ENCODE data around the gene CDH13. TPM values are rescaled to one million over a fixed set of nuclear protein-coding genes. Genes with fewer than 3 reads are reported as not detected.
A peak's percentile ranks its signal among the peaks of the same experiment; 100 is the strongest.

Gene CDH13
- polyA plus RNA-seq, 1 experiment: 113 TPM

DNA sequence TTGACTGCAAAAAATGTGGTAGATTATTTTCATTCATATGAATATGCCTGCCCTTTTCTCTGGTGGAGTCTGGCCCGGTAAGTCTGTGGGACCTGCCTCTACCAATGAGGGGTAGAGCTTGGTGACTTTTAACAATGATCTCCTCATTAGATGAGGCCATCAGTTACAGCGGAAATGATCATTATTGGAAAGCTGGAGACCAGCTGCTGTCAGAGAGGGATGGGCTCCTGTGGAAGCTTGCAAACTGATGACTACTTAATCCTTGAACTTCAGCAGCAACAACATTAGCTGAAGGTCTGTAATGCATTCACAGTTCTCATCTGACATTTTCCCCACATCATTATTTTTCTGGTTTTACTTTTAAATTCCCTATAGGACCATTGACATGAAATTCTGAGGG is 194.1 kb downstream of the CDH13 start:
- H3K27me3 ChIP-seq (ENCODE audit: control insufficient read depth, insufficient read depth, low read length): no peaks in the 10 kb centered on the region
- ChIA-PET CTCF (no interaction called here), POLR2A (no interaction called here)
- TF ChIP-seq, protein P1, sequence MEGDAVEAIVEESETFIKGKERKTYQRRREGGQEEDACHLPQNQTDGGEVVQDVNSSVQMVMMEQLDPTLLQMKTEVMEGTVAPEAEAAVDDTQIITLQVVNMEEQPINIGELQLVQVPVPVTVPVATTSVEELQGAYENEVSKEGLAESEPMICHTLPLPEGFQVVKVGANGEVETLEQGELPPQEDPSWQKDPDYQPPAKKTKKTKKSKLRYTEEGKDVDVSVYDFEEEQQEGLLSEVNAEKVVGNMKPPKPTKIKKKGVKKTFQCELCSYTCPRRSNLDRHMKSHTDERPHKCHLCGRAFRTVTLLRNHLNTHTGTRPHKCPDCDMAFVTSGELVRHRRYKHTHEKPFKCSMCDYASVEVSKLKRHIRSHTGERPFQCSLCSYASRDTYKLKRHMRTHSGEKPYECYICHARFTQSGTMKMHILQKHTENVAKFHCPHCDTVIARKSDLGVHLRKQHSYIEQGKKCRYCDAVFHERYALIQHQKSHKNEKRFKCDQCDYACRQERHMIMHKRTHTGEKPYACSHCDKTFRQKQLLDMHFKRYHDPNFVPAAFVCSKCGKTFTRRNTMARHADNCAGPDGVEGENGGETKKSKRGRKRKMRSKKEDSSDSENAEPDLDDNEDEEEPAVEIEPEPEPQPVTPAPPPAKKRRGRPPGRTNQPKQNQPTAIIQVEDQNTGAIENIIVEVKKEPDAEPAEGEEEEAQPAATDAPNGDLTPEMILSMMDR (IDR thresholded peaks at IDR 0.05; ENCODE audit: insufficient read depth, low read depth, low read length): no peak
- no peak for DNase-seq (ENCODE audit: low read depth)
- H3K36me3 ChIP-seq (ENCODE audit: control insufficient read depth, insufficient read depth, low read length): no peaks in the 10 kb centered on the region
- H3K4me3 ChIP-seq (ENCODE audit: low read depth, low read length): no peak overlapping the region

DNA sequence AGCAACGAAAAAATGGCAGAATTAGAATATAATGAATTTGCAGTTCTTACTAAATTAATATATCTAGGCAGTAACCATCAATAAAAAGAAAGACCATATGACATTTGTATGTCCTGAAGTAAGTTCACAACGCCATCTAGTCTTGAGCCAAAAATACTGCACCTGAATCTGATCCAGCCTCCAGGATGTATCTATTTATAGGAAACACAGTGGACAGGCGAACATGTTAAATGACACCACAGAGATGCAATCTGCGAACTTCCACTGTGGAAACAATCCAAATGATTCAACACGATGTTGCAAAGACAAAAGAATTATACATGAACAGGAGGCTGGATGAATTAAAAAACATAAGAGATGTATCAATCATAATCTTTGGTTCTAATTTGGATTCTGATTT is 197.6 kb downstream of the CDH13 start:
- no peak for DNase-seq (ENCODE audit: low read depth)
- ChIA-PET POLR2A (no interaction called here), CTCF (no interaction called here)
- TF ChIP-seq, protein P1 (IDR thresholded peaks at IDR 0.05; ENCODE audit: insufficient read depth, low read depth, low read length): no peak
- H3K4me3 ChIP-seq (ENCODE audit: low read depth, low read length): no peak overlapping the region
- H3K36me3 ChIP-seq (ENCODE audit: control insufficient read depth, insufficient read depth, low read length): no peaks in the 10 kb centered on the region
- no peaks in the 10 kb centered on the region for H3K27me3 ChIP-seq (ENCODE audit: control insufficient read depth, insufficient read depth, low read length)

DNA sequence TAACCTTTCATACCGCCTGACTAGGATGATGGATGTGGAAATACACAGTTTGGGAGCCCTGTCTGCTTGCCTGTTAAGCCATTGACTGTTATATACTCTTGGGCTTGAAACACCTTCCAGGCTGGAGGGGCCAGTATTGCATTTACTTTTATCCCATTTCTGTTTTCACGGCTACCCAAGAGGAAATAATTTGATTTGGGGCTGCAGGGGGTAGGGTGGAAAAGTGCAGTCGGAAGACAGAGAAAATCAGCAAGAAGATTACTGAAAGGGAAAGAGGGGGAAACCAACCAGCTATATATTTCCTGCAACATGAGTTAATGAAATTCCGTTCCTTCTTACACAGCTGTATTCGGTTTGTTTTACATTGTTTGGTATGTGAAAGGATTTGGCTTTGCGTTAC is 202.5 kb downstream of the CDH13 start:
- Histone ChIP-seq H3K27me3 (ENCODE audit: control insufficient read depth, insufficient read depth, low read length) (no peaks in the 10 kb centered on the region), H3K36me3 (ENCODE audit: control insufficient read depth, insufficient read depth, low read length) (no peaks in the 10 kb centered on the region), H3K4me3 (ENCODE audit: low read depth, low read length) (no peak overlapping the region)
- ChIA-PET CTCF (no interaction called here), POLR2A (no interaction called here)
- no peak for DNase-seq (ENCODE audit: low read depth)
- TF ChIP-seq, protein P1 (IDR thresholded peaks at IDR 0.05; ENCODE audit: insufficient read depth, low read depth, low read length): no peak

DNA sequence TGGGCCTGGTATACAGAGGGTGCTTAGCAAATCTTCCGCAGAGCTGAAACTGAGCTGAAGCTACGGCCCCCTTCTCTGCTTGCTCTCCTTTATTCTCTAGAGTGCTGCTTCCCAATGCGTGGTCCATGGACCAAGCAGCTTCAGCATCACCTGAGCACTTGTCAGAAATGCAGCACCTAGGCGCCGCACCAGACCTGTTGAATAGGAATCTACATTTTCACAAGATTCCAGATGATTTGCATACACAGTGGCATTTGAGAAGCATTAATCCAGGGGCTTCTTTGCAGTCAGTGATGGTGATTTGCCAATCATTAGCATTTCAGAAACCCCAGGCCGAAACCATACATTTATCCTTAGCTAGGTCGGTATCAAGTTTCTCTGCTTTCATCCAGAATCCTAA is 204.2 kb downstream of the CDH13 start:
- no peak for DNase-seq (ENCODE audit: low read depth)
- TF ChIP-seq, protein P1 (IDR thresholded peaks at IDR 0.05; ENCODE audit: insufficient read depth, low read depth, low read length): no peak
- Histone ChIP-seq H3K36me3 (ENCODE audit: control insufficient read depth, insufficient read depth, low read length) (no peaks in the 10 kb centered on the region), H3K27me3 (ENCODE audit: control insufficient read depth, insufficient read depth, low read length) (no peaks in the 10 kb centered on the region), H3K4me3 (ENCODE audit: low read depth, low read length) (no peak overlapping the region)
- ChIA-PET POLR2A (no interaction called here), CTCF (interaction anchor here (1.2 kb wide), 1 partner anchor 34 kb away, joined by 4 read pairs; no protein-coding TSS in a partner anchor)

DNA sequence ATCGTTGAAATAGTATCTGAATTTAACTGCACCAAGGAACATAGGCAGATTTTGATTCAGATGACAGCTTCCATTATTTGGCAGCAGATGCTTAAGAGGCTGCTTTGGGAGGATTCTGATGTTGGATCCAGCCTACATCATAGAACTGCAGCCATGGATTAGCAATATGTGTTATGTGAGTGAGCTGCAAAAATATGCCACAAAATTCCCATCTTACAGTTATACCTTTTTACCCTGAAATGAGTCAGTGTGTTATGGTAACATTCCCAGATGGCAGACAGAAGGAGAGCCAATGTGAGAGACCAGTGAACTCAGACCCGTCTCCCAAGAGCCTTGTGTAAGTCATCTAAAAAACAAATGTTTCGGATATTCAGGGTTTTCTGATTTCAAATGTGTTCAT is 206.1 kb downstream of the CDH13 start:
- Histone ChIP-seq H3K4me3 (ENCODE audit: low read depth, low read length) (no peak overlapping the region), H3K27me3 (ENCODE audit: control insufficient read depth, insufficient read depth, low read length) (no peaks in the 10 kb centered on the region), H3K36me3 (ENCODE audit: control insufficient read depth, insufficient read depth, low read length) (no peaks in the 10 kb centered on the region)
- POLR2A ChIA-PET: no interaction called here
- CTCF ChIA-PET: interaction anchor here (0.6 to 1.2 kb wide), 2 partner anchors 19 to 568 kb away, joined by 3 to 7 read pairs; no protein-coding TSS in a partner anchor
- DNase-seq (ENCODE audit: low read depth): peak; percentile 35
- TF ChIP-seq, protein P1 (IDR thresholded peaks at IDR 0.05; ENCODE audit: insufficient read depth, low read depth, low read length): no peak
